ENCODE results near the gene WDR90. TPM values are rescaled to one million over a fixed set of nuclear protein-coding genes. Genes with fewer than 3 reads are reported as not detected.
A peak's percentile ranks its signal among the peaks of the same experiment; 100 is the strongest.

Gene WDR90
- total and polyA plus RNA-seq, 8 donors = 14.7 to 91.3 (median 22.3) TPM

GRCh38 chr16:642189-643049 is 6.7 kb upstream of the WDR90 start:
- DNase-seq (peak in 5 of 6 donors; percentile 83 to 90 (median 88)), FAIRE-seq (no peak), ATAC-seq (peak; percentile 66 to 78 (median 70))
- H3K36me3 ChIP-seq = no peaks in the 10 kb centered on the region
- TF ChIP-seq CTCF (IDR thresholded peaks at IDR 0.05) = no peak
- H3K4me1 ChIP-seq = peaks cover 23 to 26% (median 23%) of the 10 kb centered on the region in 3 donors
- H3K9me3 ChIP-seq = no peaks in the 10 kb centered on the region
- peak overlapping the region; percentile 84 to 88 (median 86) for H3K27ac ChIP-seq
- peak overlapping the region; percentile 79 to 94 (median 81) for H3K4me3 ChIP-seq
- intact Hi-C loops (cut with DNase I) = no loop called here
- WGBS, 2 donors = 1 to 2% methylated on average over 45 to 72 of the region's 72 CpGs
- H3K27me3 ChIP-seq = no peaks in the 10 kb centered on the region

GRCh38 chr16:643050-643368 is 6.2 kb upstream of the WDR90 start:
- H3K4me1 ChIP-seq = peaks cover 23 to 26% (median 23%) of the 10 kb centered on the region in 3 donors
- no peaks in the 10 kb centered on the region for H3K27me3 ChIP-seq
- 62 to 68% methylated on average over 13 of the region's 13 CpGs for WGBS, 2 donors
- peak overlapping the region; percentile 79 to 94 (median 81) for H3K4me3 ChIP-seq
- ATAC-seq = no peak
- peak overlapping the region; percentile 84 to 88 (median 86) for H3K27ac ChIP-seq
- H3K36me3 ChIP-seq = no peaks in the 10 kb centered on the region
- no peaks in the 10 kb centered on the region for H3K9me3 ChIP-seq
- intact Hi-C loops (cut with DNase I) = no loop called here
- FAIRE-seq = no peak
- no peak for TF ChIP-seq CTCF (IDR thresholded peaks at IDR 0.05)
- DNase-seq = no peak

- Histone ChIP-seq H3K4me1 (peaks cover 25 to 33% (median 29%) of the 10 kb centered on the region in 3 donors), H3K4me3 (no peak overlapping the region), H3K36me3 (no peaks in the 10 kb centered on the region), H3K9me3 (no peaks in the 10 kb centered on the region), H3K27me3 (no peaks in the 10 kb centered on the region), H3K27ac (no peak overlapping the region)
- intact Hi-C loops (cut with DNase I) = no loop called here
- TF ChIP-seq CTCF (IDR thresholded peaks at IDR 0.05) = no peak
- no peak for ATAC-seq
- FAIRE-seq = no peak
- DNase-seq = no peak
- whole genome bisulfite sequencing, 2 donors = 89% methylated on average over 12 of the region's 12 CpGs
Observed at GRCh38 chr16:644556-644955, 4.6 kb upstream of the WDR90 start.

- H3K36me3 ChIP-seq = no peaks in the 10 kb centered on the region
- FAIRE-seq (no peak), DNase-seq (no peak), ATAC-seq (no peak)
- no peak for TF ChIP-seq CTCF (IDR thresholded peaks at IDR 0.05)
- peak overlapping the region in 1 of 4 donors; percentile 18 for H3K27ac ChIP-seq
- 73 to 76% methylated on average over 27 to 32 of the region's 32 CpGs for WGBS, 2 donors
- no peaks in the 10 kb centered on the region for H3K9me3 ChIP-seq
- no peaks in the 10 kb centered on the region for H3K27me3 ChIP-seq
- H3K4me1 ChIP-seq = peaks cover 25 to 35% (median 33%) of the 10 kb centered on the region in 3 donors
- H3K4me3 ChIP-seq = no peak overlapping the region
- intact Hi-C loops (cut with DNase I) = no loop called here
Observed at GRCh38 chr16:645852-646678, 3.1 kb upstream of the WDR90 start.
